ENCODE data around the gene DRICH1. TPM values are rescaled to one million over a fixed set of nuclear protein-coding genes. Genes with fewer than 3 reads are reported as not detected.
A peak's percentile ranks its signal among the peaks of the same experiment; 100 is the strongest.

DRICH1 gene
- total and polyA plus RNA-seq, 11 donors = 0.11 to 0.45 (median 0.32) TPM; not detected in 8

GRCh38 chr22:23579870-23580575 is 52.1 kb downstream of the DRICH1 start, which contains the start of gene IGLL1:
TSS of gene IGLL1 (minus strand) at chr22:23580290. CDS start at chr22:23580190, 100 bp downstream.
- ATAC-seq (no peak), DNase-seq (peak in 1 of 5 donors; percentile 56)
- Histone ChIP-seq H3K27me3 (no peaks in the 10 kb centered on the region), H3K36me3 (no peaks in the 10 kb centered on the region), H3K27ac (no peak within 1 kb of the TSS), H3K9me3 (no peaks in the 10 kb centered on the region), H3K4me3 (no peak within 1 kb of the TSS), H3K4me1 (no peaks in the 10 kb centered on the region)
- intact Hi-C loops (cut with DNase I) = no loop called here
- 77 to 82% (median 80%) methylated on average over 9 to 12 of the region's 12 CpGs for WGBS, 4 donors
- no peak for TF ChIP-seq POLR2A (IDR thresholded peaks at IDR 0.05)
- no peak for TF ChIP-seq CTCF (IDR thresholded peaks at IDR 0.05)

- Histone ChIP-seq H3K9me3 (no peaks in the 10 kb centered on the region), H3K4me1 (no peaks in the 10 kb centered on the region), H3K36me3 (no peaks in the 10 kb centered on the region), H3K4me3 (no peak overlapping the region), H3K27me3 (no peaks in the 10 kb centered on the region), H3K27ac (no peak overlapping the region)
- ATAC-seq = no peak
- TF ChIP-seq POLR2A (IDR thresholded peaks at IDR 0.05) (no peak), CTCF (IDR thresholded peaks at IDR 0.05) (no peak)
- DNase-seq = peak in 1 of 5 donors; percentile 37
- 84 to 91% (median 85%) methylated on average over 4 to 5 of the region's 5 CpGs for WGBS, 4 donors
- intact Hi-C loops (cut with DNase I) = no loop called here
These were observed 52.8 kb downstream of the DRICH1 start for GRCh38 chr22:23579280-23579679.

GRCh38 chr22:23578306-23578705 is 53.8 kb downstream of the DRICH1 start:
- peak in 1 of 5 donors; percentile 48 for DNase-seq
- H3K27me3 ChIP-seq = no peaks in the 10 kb centered on the region
- intact Hi-C loops (cut with DNase I) = no loop called here
- no peak overlapping the region for H3K27ac ChIP-seq
- H3K9me3 ChIP-seq = no peaks in the 10 kb centered on the region
- ATAC-seq = no peak
- no peaks in the 10 kb centered on the region for H3K4me1 ChIP-seq
- TF ChIP-seq CTCF (IDR thresholded peaks at IDR 0.05) (no peak), POLR2A (IDR thresholded peaks at IDR 0.05) (no peak)
- no peaks in the 10 kb centered on the region for H3K36me3 ChIP-seq
- WGBS, 4 donors = 71 to 78% (median 75%) methylated on average over 10 to 11 of the region's 11 CpGs
- H3K4me3 ChIP-seq = no peak overlapping the region

- DNase-seq (no peak), ATAC-seq (no peak)
- no peaks in the 10 kb centered on the region for H3K9me3 ChIP-seq
- TF ChIP-seq CTCF (IDR thresholded peaks at IDR 0.05) (no peak), POLR2A (IDR thresholded peaks at IDR 0.05) (no peak)
- no peaks in the 10 kb centered on the region for H3K27me3 ChIP-seq
- no peak overlapping the region for H3K27ac ChIP-seq
- H3K4me3 ChIP-seq = no peak overlapping the region
- intact Hi-C loops (cut with DNase I) = no loop called here
- 60 to 75% (median 66%) methylated on average over 5 of the region's 5 CpGs for WGBS, 4 donors
- H3K4me1 ChIP-seq = no peaks in the 10 kb centered on the region
- no peaks in the 10 kb centered on the region for H3K36me3 ChIP-seq
These were observed 55.4 kb downstream of the DRICH1 start for GRCh38 chr22:23576681-23577080.

Data from heart left ventricle (tissue), 16 donors.